GM06990 (cell line): ENCODE measurements around the gene CEP72.
A peak's percentile ranks its signal among the peaks of the same experiment; 100 is the strongest.

ENCODE experiments used
- DNase-seq: peaks from one replicate; pipeline ENCODE4 v3.0.0-alpha.2; 2011; ENCODE audit not compliant: insufficient read length; ENCODE audit errors: extremely low read depth
- H3K27me3 ChIP-seq: replicated peaks from 2 replicates; pipeline ENCODE4 v1.6.0; 2011; ENCODE audit warnings: low read length; ENCODE audit not compliant: control insufficient read depth, insufficient read depth
- H3K36me3 ChIP-seq: 2 replicates; pipeline ENCODE4 v1.5.1; 2011; ENCODE audit warnings: low read length; ENCODE audit not compliant: control insufficient read depth, insufficient read depth
- H3K4me3 ChIP-seq: replicated peaks from 2 replicates; pipeline ENCODE4 v1.5.1; 2011; ENCODE audit warnings: low read depth, mild to moderate bottlenecking, control low read depth, low read length
- CTCF ChIP-seq: IDR thresholded peaks from 2 replicates; pipeline ENCODE4 v1.5.1; 2011; ENCODE audit warnings: low read length, control low read depth, mild to moderate bottlenecking, inconsistent platforms; ENCODE audit not compliant: insufficient read depth, poor library complexity, severe bottlenecking

Gene CEP72

GRCh38 chr5:606526-607399 is 5.4 kb upstream of the CEP72 start:
- no peak for DNase-seq
- Histone ChIP-seq H3K27me3 (no peaks in the 10 kb centered on the region; the same call in 1 of the 2 replicates), H3K4me3 (no peak overlapping the region), H3K36me3 (no peaks in the 10 kb centered on the region)
- no peak for TF ChIP-seq CTCF

GRCh38 chr5:607541-608428 is 4.4 kb upstream of the CEP72 start:
- H3K36me3 ChIP-seq, result no peaks in the 10 kb centered on the region
- DNase-seq, result peak; percentile 67
- no peaks in the 10 kb centered on the region; the same call in 1 of the 2 replicates for H3K27me3 ChIP-seq
- no peak overlapping the region for H3K4me3 ChIP-seq
- TF ChIP-seq CTCF, result no peak

GRCh38 chr5:608429-609370 is 3.4 kb upstream of the CEP72 start:
- DNase-seq, result no peak
- Histone ChIP-seq H3K4me3 (no peak overlapping the region), H3K36me3 (no peaks in the 10 kb centered on the region), H3K27me3 (no peaks in the 10 kb centered on the region; the same call in 1 of the 2 replicates)
- TF ChIP-seq CTCF, result no peak

- Histone ChIP-seq H3K36me3 (no peaks in the 10 kb centered on the region), H3K27me3 (no peaks in the 10 kb centered on the region; the same call in 1 of the 2 replicates), H3K4me3 (no peak overlapping the region)
- no peak for TF ChIP-seq CTCF
- DNase-seq, result no peak
Measured at GRCh38 chr5:609506-609905, 2.6 kb upstream of the CEP72 start.
